DND-41 (cell line): Measurements from ENCODE around the gene CRYGA.
"Not testable (repeated sequence)": the region's sequence is repeated elsewhere in the genome, so short reads cannot be mapped to it uniquely, and the experiment has no call there.

Source experiments
- ATAC-seq: fragments of 200-7000 bp; cut with Tn5 transposase; 3 replicates; pipeline ENCODE4 v1.9.1; 2021; ENCODE audit warnings: low read depth; ENCODE audit not compliant: insufficient read depth
- DNase-seq: peaks from one replicate; pipeline ENCODE4 v3.0.0-alpha.2; 2020
- H2AFZ ChIP-seq: 2 replicates; pipeline ENCODE4 v1.6.0; 2012; ENCODE audit warnings: low read depth, low read length
- H3K27ac ChIP-seq: 2 replicates; pipeline ENCODE4 v1.5.1; 2012; ENCODE audit warnings: low read length, inconsistent platforms
- H3K27me3 ChIP-seq: fragments of 200-600 bp; sonication (generic); 2 replicates; pipeline ENCODE4 v1.6.0; 2012; ENCODE audit warnings: low read length, mild to moderate bottlenecking, inconsistent platforms; ENCODE audit not compliant: insufficient read depth, poor library complexity
- H3K36me3 ChIP-seq: 2 replicates; pipeline ENCODE4 v1.5.1; 2012; ENCODE audit warnings: low read length, inconsistent platforms; ENCODE audit not compliant: insufficient read depth
- H3K4me1 ChIP-seq: 2 replicates; pipeline ENCODE4 v1.5.1; 2012; ENCODE audit warnings: mild to moderate bottlenecking, low read length; ENCODE audit not compliant: insufficient read depth
- H3K4me2 ChIP-seq: 2 replicates; pipeline ENCODE4 v1.6.0; 2012; ENCODE audit warnings: mild to moderate bottlenecking, moderate library complexity, low read length, inconsistent platforms; ENCODE audit not compliant: insufficient read depth
- H3K4me3 ChIP-seq, 2 experiments: fragments of 200-600 bp in 1 of 2; shearing (Covaris generic) in 1 of 2; 2 replicates each; pipeline ENCODE4 v1.5.1; 2012 to 2016; ENCODE audit warnings: inconsistent platforms in 2 of 2, low read length in 2 of 2, mild to moderate bottlenecking in 2 of 2, low read depth in 1 of 2, moderate library complexity in 1 of 2
- H3K79me2 ChIP-seq: 2 replicates; pipeline ENCODE4 v1.6.0; 2012; ENCODE audit warnings: low read length, inconsistent platforms; ENCODE audit not compliant: insufficient read depth
- H3K9ac ChIP-seq: 2 replicates; pipeline ENCODE4 v1.6.0; 2012; ENCODE audit warnings: low read depth, mild to moderate bottlenecking, inconsistent platforms, low read length, moderate library complexity
- H3K9me3 ChIP-seq: 2 replicates; pipeline ENCODE4 v1.5.1; 2012; ENCODE audit warnings: low read length, moderate library complexity, mild to moderate bottlenecking, inconsistent platforms; ENCODE audit not compliant: insufficient read depth, severe bottlenecking
- H4K20me1 ChIP-seq: 2 replicates; pipeline ENCODE4 v1.6.0; 2012; ENCODE audit warnings: low read length; ENCODE audit not compliant: insufficient read depth
- CTCF ChIP-seq: IDR thresholded peaks from 2 replicates; pipeline ENCODE4 v1.5.1; 2012; ENCODE audit warnings: borderline replicate concordance, low read length, moderate library complexity, mild to moderate bottlenecking; ENCODE audit not compliant: poor library complexity, severe bottlenecking; ENCODE audit errors: extremely low read depth
- EZH2 ChIP-seq: IDR thresholded peaks from 3 replicates; pipeline ENCODE4 v1.6.1; 2012; ENCODE audit warnings: borderline replicate concordance, low read depth, mild to moderate bottlenecking, moderate library complexity, low read length, inconsistent platforms; ENCODE audit not compliant: severe bottlenecking

CRYGA gene

GRCh38 chr2:208128136-208128535 lies 35.3 kb downstream of the CRYGA start:
- DNase-seq (no peak), ATAC-seq (no peak)
- H3K9ac ChIP-seq, result no peak overlapping the region
- no peaks in the 10 kb centered on the region for H3K36me3 ChIP-seq
- H3K4me2 ChIP-seq, result no peak overlapping the region
- TF ChIP-seq EZH2 (no peak), CTCF (no peak)
- no peak overlapping the region for H2AFZ ChIP-seq
- H3K79me2 ChIP-seq, result no peaks in the 10 kb centered on the region
- H3K27me3 ChIP-seq, result no peaks in the 10 kb centered on the region
- H4K20me1 ChIP-seq, result no peaks in the 10 kb centered on the region
- H3K9me3 ChIP-seq, result no peaks in the 10 kb centered on the region
- no peaks in the 10 kb centered on the region for H3K4me1 ChIP-seq
- H3K27ac ChIP-seq, result no peak overlapping the region
- no peak overlapping the region for H3K4me3 ChIP-seq

GRCh38 chr2:208127090-208127489 lies 36.3 kb downstream of the CRYGA start:
- no peak for TF ChIP-seq EZH2
- no peak for TF ChIP-seq CTCF
- Histone ChIP-seq H4K20me1 (no peaks in the 10 kb centered on the region), H2AFZ (no peak overlapping the region), H3K4me1 (no peaks in the 10 kb centered on the region), H3K9ac (no peak overlapping the region), H3K4me3 (no peak overlapping the region), H3K27me3 (no peaks in the 10 kb centered on the region), H3K36me3 (no peaks in the 10 kb centered on the region), H3K79me2 (no peaks in the 10 kb centered on the region), H3K9me3 (no peaks in the 10 kb centered on the region), H3K27ac (no peak overlapping the region), H3K4me2 (no peak overlapping the region)
- DNase-seq (no peak), ATAC-seq (no peak)

- Histone ChIP-seq H3K4me1 (no peaks in the 10 kb centered on the region), H3K9me3 (no peaks in the 10 kb centered on the region), H3K4me3 (no peak overlapping the region), H2AFZ (no peak overlapping the region), H3K36me3 (no peaks in the 10 kb centered on the region), H3K27ac (no peak overlapping the region), H3K9ac (no peak overlapping the region), H3K79me2 (no peaks in the 10 kb centered on the region), H4K20me1 (no peaks in the 10 kb centered on the region), H3K4me2 (no peak overlapping the region), H3K27me3 (peaks cover 3% of the 10 kb centered on the region)
- ATAC-seq (no peak), DNase-seq (no peak)
- TF ChIP-seq EZH2 (no peak), CTCF (no peak)
These were observed 38.1 kb downstream of the CRYGA start for GRCh38 chr2:208125251-208125650.

- not testable (repeated sequence) for DNase-seq, ATAC-seq, H3K9ac ChIP-seq, H3K9me3 ChIP-seq, H3K4me2 ChIP-seq, H3K79me2 ChIP-seq, H3K27ac ChIP-seq, H3K4me1 ChIP-seq, H2AFZ ChIP-seq, H3K4me3 ChIP-seq, H3K36me3 ChIP-seq, H4K20me1 ChIP-seq, H3K27me3 ChIP-seq
These were observed 39.2 kb downstream of the CRYGA start, which contains the start of gene CRYGD for GRCh38 chr2:208124013-208124715. Gene CRYGD (minus strand): TSS chr2:208124524. CDS start chr2:208124473, 51 bp downstream.
